Left lung (tissue), 10 donors: ENCODE results near the gene CIAO2B. TPM values are rescaled to one million over a fixed set of nuclear protein-coding genes. Genes with fewer than 3 reads are reported as not detected.

Experiments used
- ATAC-seq: fragments of 200-7000 bp; cut with Tn5 transposase; one replicate; pipeline ENCODE4 v1.9.1; 2020; ENCODE audit warnings: moderate library complexity
- DNase-seq, 4 donors: peaks; one replicate each; pipeline ENCODE4 v3.0.0-alpha.2; 2013 to 2020
- H3K27ac ChIP-seq, 2 donors: fragments of 200-600 bp; sonication (generic) in 1 of 2; one replicate each; pipeline versions ENCODE4 v1.5.0 to v1.8.0; 2020 to 2021
- H3K27me3 ChIP-seq, 2 donors: fragments of 200-600 bp; sonication (generic) in 1 of 2; one replicate each; pipeline versions ENCODE4 v1.5.0 to v1.8.0; 2020 to 2021
- H3K36me3 ChIP-seq, 2 donors: fragments of 200-600 bp; sonication (generic) in 1 of 2; one replicate each; pipeline versions ENCODE4 v1.5.0 to v1.8.0; 2020 to 2021
- H3K4me1 ChIP-seq, 2 donors: fragments of 200-600 bp; one replicate each; pipeline ENCODE4 v1.8.0; 2021
- H3K4me3 ChIP-seq, 2 donors: fragments of 200-600 bp; sonication (generic) in 1 of 2; one replicate each; pipeline versions ENCODE4 v1.5.0 to v1.8.0; 2020 to 2021; ENCODE audit warnings: mild to moderate bottlenecking in 1 of 2
- H3K9me3 ChIP-seq, 2 donors: fragments of 200-600 bp; sonication (generic) in 1 of 2; one replicate each; pipeline versions ENCODE4 v1.5.0 to v1.8.0; 2020 to 2021
- CTCF ChIP-seq, 2 donors: fragments of 200-600 bp; sonication (generic) in 1 of 2; IDR thresholded peaks; one replicate each; pipeline versions ENCODE4 v1.5.0 to v1.8.0; 2021; ENCODE audit warnings: antibody characterized with exemption in 2 of 2
- intact Hi-C, 2 donors: fragments of 100-400 bp; cut with DNase I; formaldehyde crosslinking; loops; one replicate each; pipeline versions ENCODE4 v1.11.2 to v1.14.2; 2022
- polyA plus RNA-seq, 6 donors: library from polyadenylated mRNA; unstranded; fragments of 120-200 nt; gene quantifications; one replicate each; pipeline ENCODE4 v1.2.1, GENCODE V29; 2013; ENCODE audit not compliant: insufficient read length in 6 of 6
- total RNA-seq, 2 donors: library from RNA; stranded (reverse); fragmentation: NEBNext Ultra II Directional; extraction: Animal tissue kit (Norgen Biotek cat#: 25700); gene quantifications; one replicate each; pipeline ENCODE4 v1.2.1, GENCODE V29; 2021
- donor health status: DM: no; HTN: yes; CAD: no.
- donor health status: DM: no; HTN: no; CAD: no.

The CIAO2B gene
- total and polyA plus RNA-seq, 8 donors: 70.9 to 84.0 (median 81.9) TPM

GRCh38 chr16:66950437-66950836 lies 16.2 kb upstream of the CIAO2B start:
- no peak for TF ChIP-seq CTCF (IDR thresholded peaks at IDR 0.05)
- Histone ChIP-seq H3K36me3 (no peaks in the 10 kb centered on the region), H3K4me1 (peaks cover 5 to 22% of the 10 kb centered on the region in 2 donors), H3K4me3 (no peak overlapping the region), H3K27ac (no peak overlapping the region), H3K27me3 (peaks cover 9 to 52% of the 10 kb centered on the region in 2 donors), H3K9me3 (no peaks in the 10 kb centered on the region)
- ATAC-seq (no peak), DNase-seq (no peak)
- intact Hi-C loops: no loop called here

GRCh38 chr16:66949472-66949871 lies 15.3 kb upstream of the CIAO2B start:
- Histone ChIP-seq H3K36me3 (no peaks in the 10 kb centered on the region), H3K27me3 (peaks cover 9 to 52% of the 10 kb centered on the region in 2 donors), H3K4me3 (no peak overlapping the region), H3K9me3 (no peaks in the 10 kb centered on the region), H3K4me1 (peaks cover 5 to 22% of the 10 kb centered on the region in 2 donors), H3K27ac (no peak overlapping the region)
- no peak for DNase-seq
- TF ChIP-seq CTCF (IDR thresholded peaks at IDR 0.05): no peak
- ATAC-seq: no peak
- intact Hi-C loops: no loop called here

DNA sequence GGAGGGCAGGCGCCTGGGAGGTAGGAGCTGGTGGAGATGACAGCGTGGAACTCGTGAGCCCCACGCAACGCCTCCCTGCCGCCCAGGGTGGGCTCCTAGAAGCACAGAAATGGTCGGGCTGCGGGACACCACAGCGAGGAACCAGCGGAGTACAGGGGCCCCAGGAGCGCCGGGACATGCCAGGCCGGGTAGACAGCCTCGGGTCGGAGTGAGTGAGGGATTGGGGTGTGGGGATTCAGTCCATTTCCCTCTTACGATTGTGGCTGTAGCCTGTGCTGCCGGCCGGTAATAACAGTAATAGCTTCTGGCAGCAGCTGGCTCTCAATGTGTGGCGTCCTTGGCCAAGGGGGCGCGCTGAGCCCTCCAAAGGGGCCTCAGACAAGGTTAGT lies 14.6 kb upstream of the CIAO2B start:
- peaks cover 9 to 52% of the 10 kb centered on the region in 2 donors for H3K27me3 ChIP-seq
- H3K4me3 ChIP-seq: peak overlapping the region in 1 of 2 donors; percentile 46
- intact Hi-C loops: no loop called here
- H3K9me3 ChIP-seq: no peaks in the 10 kb centered on the region
- DNase-seq (peak in 1 of 4 donors; percentile 66), ATAC-seq (no peak)
- peaks cover 0 to 6% of the 10 kb centered on the region in 2 donors for H3K36me3 ChIP-seq
- peaks cover 5 to 22% of the 10 kb centered on the region in 2 donors for H3K4me1 ChIP-seq
- TF ChIP-seq CTCF (IDR thresholded peaks at IDR 0.05): no peak
- no peak overlapping the region for H3K27ac ChIP-seq

- ATAC-seq (peak; percentile 36), DNase-seq (peak in 1 of 4 donors; percentile 82)
- Histone ChIP-seq H3K36me3 (peaks cover 0 to 11% of the 10 kb centered on the region in 2 donors), H3K4me1 (peaks cover 5 to 22% of the 10 kb centered on the region in 2 donors), H3K4me3 (peak overlapping the region; percentile 29 to 46), H3K9me3 (no peaks in the 10 kb centered on the region), H3K27me3 (peaks cover 9 to 52% of the 10 kb centered on the region in 2 donors), H3K27ac (no peak overlapping the region)
- TF ChIP-seq CTCF (IDR thresholded peaks at IDR 0.05): no peak
- intact Hi-C loops: no loop called here
Measured at GRCh38 chr16:66948134-66948836, 14.1 kb upstream of the CIAO2B start.

DNA sequence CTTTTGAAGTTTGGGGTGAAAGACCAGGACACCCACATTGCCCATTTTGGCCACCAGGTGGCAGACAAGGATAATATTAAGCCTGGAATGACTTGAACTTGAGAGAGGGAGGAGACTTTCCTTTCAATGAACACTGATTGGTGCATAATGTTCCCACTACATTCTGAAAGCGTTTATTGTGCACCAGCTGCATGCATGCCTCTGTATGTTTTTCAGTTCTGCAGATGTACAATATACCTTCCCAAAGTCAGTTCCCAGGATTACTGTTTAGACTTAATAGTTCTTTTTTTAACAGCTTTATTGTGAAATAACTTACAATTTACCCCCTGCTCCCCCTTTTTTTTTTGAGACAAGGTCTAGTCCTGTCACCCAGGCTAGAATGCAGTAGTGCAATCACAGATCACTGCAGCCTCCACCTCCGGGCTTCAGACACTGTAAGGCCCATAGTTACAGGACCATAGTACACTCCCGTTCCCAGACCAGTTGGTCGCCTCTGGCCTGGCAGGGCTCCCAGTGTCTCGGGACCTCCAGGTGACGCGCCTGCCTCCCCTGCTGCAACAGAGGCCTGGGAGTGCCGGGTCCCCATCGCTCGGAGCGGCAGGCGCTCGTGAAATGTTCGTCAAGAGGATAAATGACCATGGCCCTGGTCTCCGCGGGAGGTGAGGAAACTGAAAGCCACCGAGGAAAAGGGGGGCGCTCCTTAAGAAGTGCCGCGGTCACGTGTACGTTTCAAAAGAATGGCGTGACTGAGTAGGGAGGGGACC lies 13.3 kb upstream of the CIAO2B start:
- no peak overlapping the region for H3K27ac ChIP-seq
- intact Hi-C loops: no loop called here
- peaks cover 9 to 49% of the 10 kb centered on the region in 2 donors for H3K27me3 ChIP-seq
- no peaks in the 10 kb centered on the region for H3K9me3 ChIP-seq
- peak overlapping the region; percentile 29 to 46 for H3K4me3 ChIP-seq
- peak; percentile 92 to 95 for TF ChIP-seq CTCF (IDR thresholded peaks at IDR 0.05)
- H3K36me3 ChIP-seq: peaks cover 0 to 19% of the 10 kb centered on the region in 2 donors
- H3K4me1 ChIP-seq: peaks cover 5 to 22% of the 10 kb centered on the region in 2 donors
- DNase-seq (peak; percentile 68 to 86 (median 75)), ATAC-seq (peak; percentile 90)
